Thyroid gland (tissue), 4 donors: ENCODE measurements around the gene DPP6. TPM values are rescaled to one million over a fixed set of nuclear protein-coding genes. Genes with fewer than 3 reads are reported as not detected.

Source experiments
- DNase-seq, 2 donors: peaks; one replicate each; pipeline ENCODE4 v3.0.0-alpha.2; 2019
- H3K27ac ChIP-seq, 3 donors: fragments of 200-600 bp; sonication (generic); 1 replicate in 2 of 3; 2 replicates in 1 of 3; pipeline ENCODE4 v1.5.1; 2016 to 2019; ENCODE audit warnings: mild to moderate bottlenecking in 1 of 3, moderate library complexity in 1 of 3
- H3K27me3 ChIP-seq: fragments of 200-600 bp; sonication (generic); one replicate; pipeline ENCODE4 v1.5.1; 2019
- H3K36me3 ChIP-seq, 2 donors: fragments of 200-600 bp; sonication (generic); one replicate each; pipeline ENCODE4 v1.5.1; 2016 to 2019
- H3K4me1 ChIP-seq, 2 donors: fragments of 200-600 bp; sonication (generic); one replicate each; pipeline ENCODE4 v1.5.1; 2017 to 2019
- H3K4me3 ChIP-seq, 3 donors: fragments of 200-600 bp; sonication (generic); replicated peaks in 1 of 3; 1 replicate in 2 of 3; 2 replicates in 1 of 3; pipeline ENCODE4 v1.5.1; 2016; ENCODE audit warnings: mild to moderate bottlenecking in 1 of 3
- H3K9me3 ChIP-seq: fragments of 200-600 bp; sonication (generic); one replicate; pipeline ENCODE4 v1.5.1; 2017
- POLR2A ChIP-seq, 2 donors: fragments of 450-650 bp; IDR thresholded peaks; one replicate each; pipeline ENCODE4 v1.6.1; 2017; ENCODE audit warnings: antibody characterized with exemption in 2 of 2, mild to moderate bottlenecking in 2 of 2, moderate library complexity in 1 of 2
- WGBS, 2 donors: methylation state at CpG; one replicate each; pipeline ENCODE4 v1.1.5; 2017; 5-methylcytosine and 5-hydroxymethylcytosine counted together
- intact Hi-C: fragments of 100-400 bp; cut with DNase I; formaldehyde crosslinking; loops from one replicate; pipeline ENCODE4 v1.15.1; 2023
- total RNA-seq, 4 donors: library from RNA; depleted of rRNA; stranded (reverse); fragments of >200 nt; gene quantifications; one replicate each; pipeline ENCODE4 v1.2.3, GENCODE V29; 2016
- TF ChIP-seq, protein P1 (sequence below), 6 experiments: fragments of 200-600 bp in 3 of 6; fragments of 450-650 bp in 3 of 6; sonication (generic) in 3 of 6; IDR thresholded peaks; one replicate each; pipeline ENCODE4 v1.5.1; 2016 to 2019; ENCODE audit warnings: antibody characterized with exemption in 6 of 6, mild to moderate bottlenecking in 2 of 6, inconsistent platforms in 1 of 6, moderate library complexity in 1 of 6

The DPP6 gene
- total RNA-seq, 4 donors from 2014 or later = 50.7 to 97.7 (median 68.9) TPM

DNA sequence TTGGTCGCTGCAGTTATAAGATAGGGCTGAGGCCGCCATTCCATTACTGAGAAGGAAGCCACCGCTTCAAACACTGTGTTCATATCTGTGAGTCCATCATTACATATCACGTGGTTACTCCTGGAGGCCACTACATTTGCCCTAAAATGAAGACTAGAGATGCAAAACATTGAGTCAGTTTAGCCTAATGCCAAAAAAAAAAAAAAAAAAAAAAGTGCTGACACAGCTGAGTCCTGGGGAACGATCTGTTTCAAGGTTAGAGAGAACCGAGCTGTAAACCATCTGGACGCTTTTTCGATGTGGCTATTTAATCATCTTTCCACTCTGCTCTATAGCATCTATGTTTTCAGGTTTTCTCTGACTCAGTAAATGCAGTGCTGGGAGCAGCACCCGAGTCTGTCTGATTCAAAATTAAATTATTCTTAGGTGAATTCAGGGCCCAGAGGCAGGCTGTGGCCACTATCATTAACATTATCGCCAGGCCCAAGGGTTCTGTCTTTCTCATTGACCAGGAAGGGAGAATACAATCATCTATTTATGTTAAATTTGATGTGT, 501.6 kb downstream of the DPP6 start:
- no peak overlapping the region for H3K27ac ChIP-seq
- WGBS, 2 donors = 89 to 92% methylated on average over 10 of the region's 10 CpGs
- H3K4me3 ChIP-seq = no peak overlapping the region
- intact Hi-C loops = no loop called here
- H3K4me1 ChIP-seq = peaks cover 3 to 11% of the 10 kb centered on the region in 2 donors
- no peaks in the 10 kb centered on the region for H3K9me3 ChIP-seq
- H3K36me3 ChIP-seq = no peaks in the 10 kb centered on the region
- TF ChIP-seq, protein P1, sequence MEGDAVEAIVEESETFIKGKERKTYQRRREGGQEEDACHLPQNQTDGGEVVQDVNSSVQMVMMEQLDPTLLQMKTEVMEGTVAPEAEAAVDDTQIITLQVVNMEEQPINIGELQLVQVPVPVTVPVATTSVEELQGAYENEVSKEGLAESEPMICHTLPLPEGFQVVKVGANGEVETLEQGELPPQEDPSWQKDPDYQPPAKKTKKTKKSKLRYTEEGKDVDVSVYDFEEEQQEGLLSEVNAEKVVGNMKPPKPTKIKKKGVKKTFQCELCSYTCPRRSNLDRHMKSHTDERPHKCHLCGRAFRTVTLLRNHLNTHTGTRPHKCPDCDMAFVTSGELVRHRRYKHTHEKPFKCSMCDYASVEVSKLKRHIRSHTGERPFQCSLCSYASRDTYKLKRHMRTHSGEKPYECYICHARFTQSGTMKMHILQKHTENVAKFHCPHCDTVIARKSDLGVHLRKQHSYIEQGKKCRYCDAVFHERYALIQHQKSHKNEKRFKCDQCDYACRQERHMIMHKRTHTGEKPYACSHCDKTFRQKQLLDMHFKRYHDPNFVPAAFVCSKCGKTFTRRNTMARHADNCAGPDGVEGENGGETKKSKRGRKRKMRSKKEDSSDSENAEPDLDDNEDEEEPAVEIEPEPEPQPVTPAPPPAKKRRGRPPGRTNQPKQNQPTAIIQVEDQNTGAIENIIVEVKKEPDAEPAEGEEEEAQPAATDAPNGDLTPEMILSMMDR (IDR thresholded peaks at IDR 0.05) = no peak
- no peak for TF ChIP-seq POLR2A (IDR thresholded peaks at IDR 0.05)
- no peaks in the 10 kb centered on the region for H3K27me3 ChIP-seq
- no peak for DNase-seq

DNA sequence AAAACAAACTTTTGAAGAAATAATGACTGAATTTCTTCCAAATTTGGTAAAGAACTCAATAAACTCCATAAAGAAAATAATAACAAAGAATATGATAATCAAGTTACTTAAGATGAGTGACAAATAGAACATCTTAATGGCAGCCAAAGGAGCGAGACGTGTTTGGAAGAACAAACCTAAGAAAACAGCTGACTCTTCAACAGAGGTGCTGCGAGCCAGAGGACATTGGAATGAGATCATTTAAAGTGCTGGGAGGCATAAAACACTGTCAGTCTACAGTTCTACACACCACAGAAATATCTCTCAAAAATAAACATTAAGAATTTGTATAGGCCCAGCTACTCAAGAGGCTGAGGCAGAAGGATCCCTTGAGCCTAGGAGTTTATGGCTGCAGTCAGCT, 507.3 kb downstream of the DPP6 start:
- no peak for DNase-seq
- H3K27me3 ChIP-seq = no peaks in the 10 kb centered on the region
- no peak overlapping the region for H3K4me3 ChIP-seq
- H3K27ac ChIP-seq = no peak overlapping the region
- intact Hi-C loops = no loop called here
- WGBS, 2 donors = 92 to 94% methylated on average over 3 of the region's 3 CpGs
- H3K4me1 ChIP-seq = peaks cover 3 to 6% of the 10 kb centered on the region in 2 donors
- no peaks in the 10 kb centered on the region for H3K36me3 ChIP-seq
- TF ChIP-seq, protein P1 (IDR thresholded peaks at IDR 0.05) = no peak
- no peak for TF ChIP-seq POLR2A (IDR thresholded peaks at IDR 0.05)
- no peaks in the 10 kb centered on the region for H3K9me3 ChIP-seq

DNA sequence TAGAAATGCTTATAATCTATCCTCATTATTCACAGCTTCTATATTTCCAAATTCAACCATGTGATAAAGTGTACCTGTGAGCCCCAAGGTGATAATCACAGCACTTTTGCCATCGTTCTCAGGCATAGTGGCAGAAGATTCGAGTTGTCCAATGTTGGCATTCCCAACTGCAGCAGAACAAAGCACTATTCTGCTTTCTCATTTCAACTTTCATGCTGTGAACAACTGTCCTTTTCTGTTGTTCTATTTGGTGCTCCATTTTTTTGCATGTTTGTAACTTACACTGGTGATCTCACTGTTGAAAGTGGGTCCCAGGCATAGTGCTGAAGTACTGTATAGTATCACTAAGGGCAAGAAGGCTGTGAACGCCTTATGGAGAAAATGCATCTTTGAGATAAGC, 512.5 kb downstream of the DPP6 start:
- TF ChIP-seq, protein P1 (IDR thresholded peaks at IDR 0.05) = no peak
- TF ChIP-seq POLR2A (IDR thresholded peaks at IDR 0.05) = no peak
- H3K4me3 ChIP-seq = no peak overlapping the region
- intact Hi-C loops = no loop called here
- WGBS, 2 donors = 85 to 92% methylated on average over 3 of the region's 3 CpGs
- no peaks in the 10 kb centered on the region for H3K9me3 ChIP-seq
- H3K27me3 ChIP-seq = no peaks in the 10 kb centered on the region
- no peak overlapping the region for H3K27ac ChIP-seq
- H3K36me3 ChIP-seq = no peaks in the 10 kb centered on the region
- no peaks in the 10 kb centered on the region for H3K4me1 ChIP-seq
- DNase-seq = no peak

DNA sequence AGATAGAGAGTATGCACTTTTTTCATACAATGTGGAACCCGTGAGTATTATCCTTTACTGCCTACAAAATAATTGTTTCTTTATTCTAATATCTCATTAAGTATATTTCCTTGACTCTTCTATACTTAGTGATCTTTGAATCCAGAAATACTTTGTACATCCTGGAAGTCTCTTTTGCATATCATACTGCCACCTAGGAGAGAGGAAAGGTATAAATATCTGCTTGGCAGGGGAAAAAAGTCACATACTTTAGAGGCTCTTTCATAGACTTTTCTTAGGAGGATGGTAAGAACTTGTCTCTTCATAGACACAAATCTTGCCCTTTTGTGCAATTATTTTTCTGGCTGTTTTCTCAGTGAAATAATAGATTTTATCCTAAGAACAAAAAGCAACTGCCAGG, 514.7 kb downstream of the DPP6 start:
- no peak for DNase-seq
- H3K27me3 ChIP-seq = no peaks in the 10 kb centered on the region
- no peaks in the 10 kb centered on the region for H3K9me3 ChIP-seq
- intact Hi-C loops = no loop called here
- WGBS, 2 donors = 70 to 80% methylated on average over 1 of the region's 1 CpG
- H3K27ac ChIP-seq = no peak overlapping the region
- H3K36me3 ChIP-seq = no peaks in the 10 kb centered on the region
- no peaks in the 10 kb centered on the region for H3K4me1 ChIP-seq
- H3K4me3 ChIP-seq = no peak overlapping the region
- TF ChIP-seq, protein P1 (IDR thresholded peaks at IDR 0.05) = peak in 4 of 6 experiments; percentile 7 to 50 (median 44)
- TF ChIP-seq POLR2A (IDR thresholded peaks at IDR 0.05) = no peak

DNA sequence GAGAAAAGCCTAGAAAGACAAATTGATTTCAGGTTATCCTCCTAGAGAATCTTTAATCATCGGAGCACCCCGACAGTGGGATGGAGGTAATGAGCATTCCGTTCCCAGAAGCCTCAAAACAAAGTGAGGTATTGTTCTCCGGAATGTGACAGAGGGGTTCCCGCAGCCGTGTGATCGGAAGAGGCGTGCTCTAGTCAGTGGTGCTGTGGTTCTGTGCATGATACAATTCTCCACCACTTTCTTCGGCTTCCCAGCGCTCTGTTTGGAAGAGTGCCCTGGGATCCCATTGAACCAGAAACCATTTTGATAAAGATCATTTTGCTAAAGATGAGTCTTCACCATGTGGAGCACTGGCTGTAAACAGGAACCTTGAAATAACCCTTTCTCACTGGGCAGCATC, 516.1 kb downstream of the DPP6 start:
- intact Hi-C loops = no loop called here
- Histone ChIP-seq H3K4me3 (no peak overlapping the region), H3K27ac (no peak overlapping the region), H3K4me1 (no peaks in the 10 kb centered on the region), H3K36me3 (no peaks in the 10 kb centered on the region), H3K27me3 (no peaks in the 10 kb centered on the region), H3K9me3 (no peaks in the 10 kb centered on the region)
- TF ChIP-seq POLR2A (IDR thresholded peaks at IDR 0.05) = no peak
- TF ChIP-seq, protein P1 (IDR thresholded peaks at IDR 0.05) = no peak
- no peak for DNase-seq
- 77 to 83% methylated on average over 10 of the region's 10 CpGs for WGBS, 2 donors
